GM23248 (cell line): ENCODE results near the gene TET2.

Experiments used
- EZH2 ChIP-seq: fragments of 200-600 bp; sonication (generic); IDR thresholded peaks from 2 replicates; pipeline ENCODE4 v1.6.1; 2018; ENCODE audit warnings: antibody characterized with exemption, mild to moderate bottlenecking; ENCODE audit not compliant: insufficient read depth, poor library complexity, severe bottlenecking
- EZH2phosphoT487 ChIP-seq: fragments of 200-600 bp; sonication (generic); IDR thresholded peaks from 2 replicates; pipeline ENCODE4 v1.6.1; 2018; ENCODE audit warnings: antibody characterized with exemption, moderate library complexity, mild to moderate bottlenecking, low read depth; ENCODE audit not compliant: insufficient read depth

GRCh38 chr4:105186701-105187161, 40.1 kb downstream of the TET2 start:
- TF ChIP-seq EZH2phosphoT487, result no peak
- no peak for TF ChIP-seq EZH2
